ENCODE data around the gene TPRKB.
"Not testable (repeated sequence)": the region's sequence is repeated elsewhere in the genome, so short reads cannot be mapped to it uniquely, and the experiment has no call there.

GRCh38 chr2:73783402-73783801 lies 46.3 kb upstream of the TPRKB start:
- TF ChIP-seq CTCF (IDR thresholded peaks at IDR 0.05; ENCODE audit: borderline replicate concordance, extremely low read depth, low read length, poor library complexity, severe bottlenecking); EZH2 (IDR thresholded peaks at IDR 0.05; ENCODE audit: borderline replicate concordance, low read depth, low read length, severe bottlenecking): not testable (repeated sequence)
